Peyer's patch (tissue), 4 donors: ENCODE results near the gene MTCL1.

ENCODE experiments used
- CTCF ChIP-seq, 6 experiments: fragments of 450-650 bp in 4 of 6; fragments of 200-600 bp in 2 of 6; sonication (generic) in 1 of 6; IDR thresholded peaks; one replicate each; pipeline ENCODE4 v1.5.1; 2017 to 2019; ENCODE audit warnings: antibody characterized with exemption in 6 of 6, mild to moderate bottlenecking in 3 of 6, moderate library complexity in 1 of 6
- POLR2A ChIP-seq, 2 donors: fragments of 450-650 bp; IDR thresholded peaks; one replicate each; pipeline ENCODE4 v1.5.1; 2017; ENCODE audit warnings: antibody characterized with exemption in 2 of 2, mild to moderate bottlenecking in 2 of 2, moderate library complexity in 2 of 2

- TF ChIP-seq POLR2A (IDR thresholded peaks at IDR 0.05) (no peak), CTCF (IDR thresholded peaks at IDR 0.05) (no peak)
Measured at GRCh38 chr18:8703781-8704301, 1.5 kb upstream of the MTCL1 start.
